AG04449 (cell line): ENCODE measurements around the gene TMEM123.

Experiments used
- CTCF ChIA-PET: fragments of 350-600 bp; formaldehyde crosslinking; extraction: SDS; loops from one replicate; lab custom pipeline; 2021; ENCODE audit warnings: antibody characterized with exemption; lab: Yijun Ruan, JAX
- POLR2A ChIA-PET: fragments of 400-600, 350-600 bp; formaldehyde crosslinking; extraction: SDS; loops from one replicate; lab custom pipeline; 2020; ENCODE audit warnings: antibody characterized with exemption, inconsistent platforms; lab: Yijun Ruan, JAX
- DNase-seq: peaks from one replicate; pipeline ENCODE4 v3.0.0-alpha.2; 2010; ENCODE audit warnings: low read depth, low spot score
- H3K4me3 ChIP-seq: 2 replicates; pipeline ENCODE4 v1.5.1; 2011; ENCODE audit warnings: low read depth, mild to moderate bottlenecking, control low read depth, low read length
- CTCF ChIP-seq: IDR thresholded peaks from one replicate; pipeline ENCODE4 v1.5.1; 2011; ENCODE audit warnings: mild to moderate bottlenecking, moderate library complexity, low read length, control low read depth, inconsistent platforms; ENCODE audit not compliant: insufficient read depth; ENCODE audit errors: missing control alignments

Gene TMEM123

GRCh38 chr11:102495161-102496042 is 42.8 kb upstream of the TMEM123 start:
- DNase-seq, result peak; percentile 67
- no peak overlapping the region for H3K4me3 ChIP-seq
- ChIA-PET CTCF (interaction anchor here (0.6 to 1.8 kb wide), 38 partner anchors 8 to 635 kb away, joined by 3 to 78 read pairs (median 4); no protein-coding TSS in a partner anchor), POLR2A (no interaction called here)
- TF ChIP-seq CTCF, result peak; percentile 46

- DNase-seq, result no peak
- H3K4me3 ChIP-seq, result no peak overlapping the region
- no peak for TF ChIP-seq CTCF
- CTCF ChIA-PET, result interaction anchor here (0.8 to 3.3 kb wide), 7 partner anchors 30 to 207 kb away, joined by 3 to 19 read pairs (median 5); no protein-coding TSS in a partner anchor
- POLR2A ChIA-PET, result no interaction called here
Observed at GRCh38 chr11:102494216-102494615, 41.7 kb upstream of the TMEM123 start.

DNA sequence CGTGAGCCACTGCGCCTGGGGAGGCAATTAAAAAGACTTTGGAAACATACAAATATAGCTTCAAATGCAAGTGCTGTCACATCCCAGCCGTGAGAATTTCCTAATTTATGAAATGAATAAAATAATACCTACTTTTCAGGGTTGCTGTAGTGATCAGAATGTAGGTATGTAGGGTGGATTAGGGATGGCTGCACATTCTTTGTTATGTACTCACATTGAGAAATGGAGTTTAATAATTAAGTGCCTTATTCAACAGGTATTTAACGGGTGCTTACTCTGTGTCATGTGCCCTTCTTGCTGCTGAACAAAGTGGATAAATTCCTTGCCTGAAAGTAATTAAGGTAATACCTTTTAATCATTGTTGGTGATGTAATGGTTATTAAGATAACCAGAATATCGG is 41.0 kb upstream of the TMEM123 start:
- no peak for TF ChIP-seq CTCF
- CTCF ChIA-PET, result interaction anchor here (0.8 to 3.3 kb wide), 7 partner anchors 30 to 206 kb away, joined by 3 to 19 read pairs (median 5); no protein-coding TSS in a partner anchor
- no peak for DNase-seq
- POLR2A ChIA-PET, result no interaction called here
- no peak overlapping the region for H3K4me3 ChIP-seq

- no peak overlapping the region for H3K4me3 ChIP-seq
- no peak for DNase-seq
- CTCF ChIA-PET, result interaction anchor here (0.6 to 3.3 kb wide), 6 partner anchors 11 to 150 kb away, joined by 3 to 19 read pairs (median 6); no protein-coding TSS in a partner anchor
- POLR2A ChIA-PET, result no interaction called here
- TF ChIP-seq CTCF, result no peak
Observed at GRCh38 chr11:102491969-102492368, 39.4 kb upstream of the TMEM123 start.

GRCh38 chr11:102489186-102490145 is 36.9 kb upstream of the TMEM123 start:
- no peak for TF ChIP-seq CTCF
- no peak overlapping the region for H3K4me3 ChIP-seq
- no peak for DNase-seq
- POLR2A ChIA-PET, result no interaction called here
- CTCF ChIA-PET, result interaction anchor here (0.6 to 1.9 kb wide), 2 partner anchors 81 to 97 kb away, joined by 3 to 5 read pairs; no protein-coding TSS in a partner anchor
